Nephron progenitor cell (in vitro differentiated cells): ENCODE measurements around the gene MUTYH.

Source experiments
- DNase-seq: peaks from one replicate; pipeline ENCODE4 v3.0.0; 2021
- H3K27ac Mint-ChIP-seq: 2 replicates; pipeline ENCODE4 v1.8.0; 2021; ENCODE audit warnings: mild to moderate bottlenecking, moderate library complexity, mixed read lengths
- H3K27me3 Mint-ChIP-seq: 2 replicates; pipeline ENCODE4 v1.8.0; 2021; ENCODE audit warnings: mild to moderate bottlenecking, low read depth, mixed read lengths; ENCODE audit not compliant: poor library complexity
- H3K36me3 Mint-ChIP-seq: 2 replicates; pipeline ENCODE4 v1.8.0; 2021; ENCODE audit warnings: low read depth, mixed read lengths
- H3K4me1 Mint-ChIP-seq: 2 replicates; pipeline ENCODE4 v1.8.0; 2021; ENCODE audit warnings: mixed read lengths
- H3K4me3 Mint-ChIP-seq: 2 replicates; pipeline ENCODE4 v1.8.0; 2021; ENCODE audit warnings: mild to moderate bottlenecking, moderate library complexity, mixed read lengths
- H3K9me3 Mint-ChIP-seq: 2 replicates; pipeline ENCODE4 v1.8.0; 2021; ENCODE audit warnings: mild to moderate bottlenecking, moderate library complexity, mixed read lengths
- CTCF ChIP-seq: fragments of 200-600 bp; sonication (generic); IDR thresholded peaks from 2 replicates; pipeline ENCODE4 v1.5.0; 2021; ENCODE audit warnings: antibody characterized with exemption

Gene MUTYH

GRCh38 chr1:45282351-45282750 is 57.9 kb downstream of the MUTYH start:
- Mint-ChIP-seq H3K27ac (no peak overlapping the region), H3K27me3 (peaks cover 7% of the 10 kb centered on the region), H3K4me1 (no peaks in the 10 kb centered on the region), H3K36me3 (peaks cover 5% of the 10 kb centered on the region), H3K9me3 (peaks cover 56% of the 10 kb centered on the region), H3K4me3 (no peak overlapping the region)
- DNase-seq: no peak
- TF ChIP-seq CTCF: no peak
